ENCODE data around the gene SMIM27.

- TF ChIP-seq SUZ12 (IDR thresholded peaks at IDR 0.05; ENCODE audit: extremely low read depth, insufficient read depth, insufficient read length): no peak
- TF ChIP-seq YY1 (IDR thresholded peaks at IDR 0.05; ENCODE audit: insufficient read depth, insufficient read length): no peak
- no peak for TF ChIP-seq ZNF274 (IDR thresholded peaks at IDR 0.05; ENCODE audit: low read depth, low read length)
Measured at GRCh38 chr9:32508728-32509127, 43.4 kb upstream of the SMIM27 start.
